HG03025 (cell line): Measurements from ENCODE around the gene UTP3.
"Not testable (repeated sequence)": the region's sequence is repeated elsewhere in the genome, so short reads cannot be mapped to it uniquely, and the experiment has no call there.

Source experiments
- ATAC-seq: cut with Tn5 transposase; IDR thresholded peaks from one replicate; pipeline ENCODE4 v1.9.1; 2021; ENCODE audit warnings: mild to moderate bottlenecking, moderate library complexity; ENCODE audit not compliant: unreplicated experiment, low FRiP score

The UTP3 gene

DNA sequence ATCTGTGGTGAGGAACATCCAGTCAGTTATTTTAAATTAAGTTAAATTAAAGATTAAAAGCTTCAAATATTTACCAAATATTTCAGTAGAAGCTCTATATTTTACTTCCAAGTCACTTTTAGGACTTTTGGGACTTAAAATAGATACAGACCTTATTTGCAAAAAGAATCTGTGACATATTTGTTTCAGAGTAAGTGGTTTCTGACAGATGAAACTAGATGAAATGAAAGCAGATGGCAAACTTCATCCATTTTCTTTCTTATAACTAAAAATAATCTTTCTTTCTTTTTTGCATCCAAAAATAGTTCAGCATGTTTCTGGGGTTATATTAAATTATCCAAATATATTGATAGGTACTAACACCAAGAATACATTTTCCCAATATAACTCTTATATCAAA is 6.6 kb upstream of the UTP3 start:
- ATAC-seq, result no peak

DNA sequence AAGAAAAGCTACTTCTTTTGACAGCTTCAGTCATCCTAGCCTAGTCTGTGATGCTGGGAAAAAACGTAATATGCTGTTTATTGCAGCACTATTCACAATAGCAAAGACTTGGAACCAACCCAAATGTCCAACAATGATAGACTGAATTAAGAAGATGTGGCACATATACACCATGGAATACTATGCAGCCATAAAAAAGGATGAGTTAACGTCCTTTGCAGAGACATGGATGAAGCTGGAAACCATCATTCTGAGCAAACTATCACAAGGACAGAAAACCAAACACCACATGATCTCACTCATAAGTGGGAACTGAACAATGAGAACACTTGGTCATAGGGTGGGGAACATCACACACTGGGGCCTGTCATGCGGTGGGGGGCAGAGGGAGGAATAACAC is 6.2 kb upstream of the UTP3 start:
- ATAC-seq, result not testable (repeated sequence)

DNA sequence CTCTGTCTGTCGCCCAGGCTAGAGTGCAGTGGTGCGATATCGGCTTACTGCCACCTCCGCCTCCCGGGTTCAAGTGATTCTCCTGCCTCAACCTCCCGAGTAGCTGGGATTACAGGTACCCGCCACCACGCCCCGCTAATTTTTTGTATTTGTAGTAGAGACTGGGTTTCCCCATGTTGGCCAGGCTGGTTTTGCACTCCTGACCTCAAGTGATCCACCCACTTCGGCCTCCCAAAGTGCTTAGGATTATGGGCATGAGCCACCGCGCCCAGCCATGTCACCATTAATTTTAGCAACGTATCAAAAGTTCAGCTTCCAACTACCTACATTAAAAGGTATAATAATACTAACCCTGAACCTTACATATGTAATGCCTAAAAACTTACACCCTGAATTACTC is 940 bp upstream of the UTP3 start:
- ATAC-seq, result no peak

DNA sequence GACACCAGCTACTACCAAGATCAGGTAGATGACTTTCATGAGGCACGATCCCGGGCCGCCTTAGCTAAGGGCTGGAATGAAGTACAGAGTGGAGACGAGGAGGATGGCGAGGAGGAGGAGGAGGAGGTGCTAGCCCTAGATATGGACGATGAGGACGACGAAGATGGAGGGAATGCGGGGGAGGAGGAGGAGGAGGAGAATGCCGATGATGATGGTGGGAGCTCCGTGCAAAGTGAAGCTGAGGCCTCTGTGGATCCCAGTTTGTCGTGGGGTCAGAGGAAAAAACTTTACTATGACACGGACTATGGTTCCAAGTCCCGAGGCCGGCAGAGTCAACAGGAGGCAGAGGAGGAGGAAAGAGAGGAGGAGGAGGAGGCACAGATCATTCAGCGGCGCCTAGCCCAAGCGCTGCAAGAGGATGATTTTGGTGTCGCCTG is 481 bp downstream of the UTP3 start:
- ATAC-seq, result peak; percentile 3

- ATAC-seq, result no peak
Observed at GRCh38 chr4:70691661-70692060, 3.3 kb downstream of the UTP3 start.

GRCh38 chr4:70694633-70695032 is 6.3 kb downstream of the UTP3 start:
- ATAC-seq, result not testable (repeated sequence)

- not testable (repeated sequence) for ATAC-seq
Observed at GRCh38 chr4:70698435-70698834, 10.1 kb downstream of the UTP3 start.

DNA sequence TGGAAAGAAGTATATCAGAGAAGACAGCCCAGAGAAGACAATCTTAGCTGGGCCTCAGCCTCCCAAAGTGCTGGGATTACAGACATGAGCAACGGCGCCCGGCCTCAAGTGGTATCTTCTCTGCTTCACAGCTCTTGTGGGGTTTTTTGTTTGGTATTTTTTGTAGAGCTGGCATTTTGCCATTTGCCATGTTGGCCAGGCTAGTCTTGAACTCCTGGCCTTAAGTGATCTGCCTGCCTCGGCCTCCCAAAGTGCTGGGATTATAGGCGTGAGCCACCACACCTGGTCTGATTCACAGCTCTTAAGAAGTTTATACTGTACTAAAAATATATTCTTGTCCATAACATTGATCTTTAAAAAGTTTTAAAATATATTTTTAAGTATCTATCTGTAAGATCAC is 12.4 kb downstream of the UTP3 start:
- no peak for ATAC-seq

DNA sequence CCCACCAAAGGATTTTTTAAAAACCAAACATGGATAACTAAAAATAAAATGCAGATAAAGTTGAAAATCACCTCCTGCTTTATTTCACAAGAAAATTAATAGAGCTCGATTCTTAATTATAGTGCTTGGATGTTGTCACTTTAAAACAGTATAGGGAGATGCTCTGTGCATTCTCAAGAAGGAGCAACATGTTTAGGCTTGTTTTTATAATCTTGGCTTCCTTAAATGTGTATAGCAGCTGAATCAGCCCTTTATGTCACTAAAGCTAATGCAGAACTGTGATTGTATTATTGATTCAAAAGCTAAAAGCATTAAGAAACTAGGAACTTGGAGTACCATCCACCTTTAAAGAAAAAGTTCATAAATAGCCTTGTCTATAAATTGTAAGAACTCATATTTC is 12.9 kb downstream of the UTP3 start:
- no peak for ATAC-seq

GRCh38 chr4:70702592-70702991 is 14.3 kb downstream of the UTP3 start:
- ATAC-seq, result not testable (repeated sequence)

- ATAC-seq, result no peak
Observed at GRCh38 chr4:70703619-70704214, 15.4 kb downstream of the UTP3 start.

DNA sequence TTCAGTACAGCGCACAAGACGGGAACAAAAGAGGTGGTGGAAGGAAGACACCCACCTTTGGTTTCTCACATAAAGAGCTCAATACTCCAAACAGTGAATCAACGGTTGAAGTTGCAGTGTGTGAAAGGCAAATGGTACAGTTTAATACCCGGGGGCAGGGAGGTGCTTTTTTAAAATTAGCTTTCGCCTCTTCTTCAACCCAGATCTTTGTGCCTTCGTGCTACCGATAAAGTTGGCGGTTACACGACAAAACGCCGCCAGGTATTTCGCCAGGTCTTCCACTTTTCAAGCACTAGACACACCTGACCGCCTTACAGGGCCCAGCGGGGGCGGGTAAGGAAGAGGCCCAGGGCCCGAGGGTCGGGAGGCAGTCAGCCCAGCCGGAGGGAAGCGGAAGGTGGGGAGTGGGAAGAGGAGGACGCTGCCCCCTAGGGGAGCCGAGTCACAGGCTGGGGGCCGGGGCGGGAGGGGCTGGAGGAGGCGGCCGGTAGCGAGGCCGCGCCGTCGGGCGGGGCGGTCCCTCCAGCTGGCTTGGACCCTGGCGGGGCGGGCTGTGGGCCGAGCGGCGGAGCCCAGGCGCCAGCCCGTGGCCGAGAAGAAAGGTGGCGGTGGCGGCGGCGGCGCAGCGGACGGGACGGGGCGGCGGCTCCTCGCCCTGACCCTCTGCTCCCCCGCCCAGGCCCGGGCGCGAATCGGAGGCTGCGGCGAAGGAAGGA is 16.0 kb downstream of the UTP3 start:
- peak; percentile 62 for ATAC-seq

DNA sequence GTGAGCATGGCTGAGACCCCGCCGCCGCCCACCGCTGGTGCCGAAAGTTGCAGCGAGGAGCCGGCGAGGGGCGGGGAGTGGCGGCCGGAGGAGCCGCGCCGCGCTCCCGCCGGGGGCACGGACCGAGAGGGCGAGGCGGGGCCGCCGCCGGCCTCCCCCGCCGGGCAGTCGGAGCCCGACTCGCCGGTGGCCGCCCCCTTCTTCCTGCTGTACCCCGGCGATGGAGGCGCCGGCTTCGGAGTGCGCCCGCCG is 16.5 kb downstream of the UTP3 start:
- peak; percentile 40 for ATAC-seq

DNA sequence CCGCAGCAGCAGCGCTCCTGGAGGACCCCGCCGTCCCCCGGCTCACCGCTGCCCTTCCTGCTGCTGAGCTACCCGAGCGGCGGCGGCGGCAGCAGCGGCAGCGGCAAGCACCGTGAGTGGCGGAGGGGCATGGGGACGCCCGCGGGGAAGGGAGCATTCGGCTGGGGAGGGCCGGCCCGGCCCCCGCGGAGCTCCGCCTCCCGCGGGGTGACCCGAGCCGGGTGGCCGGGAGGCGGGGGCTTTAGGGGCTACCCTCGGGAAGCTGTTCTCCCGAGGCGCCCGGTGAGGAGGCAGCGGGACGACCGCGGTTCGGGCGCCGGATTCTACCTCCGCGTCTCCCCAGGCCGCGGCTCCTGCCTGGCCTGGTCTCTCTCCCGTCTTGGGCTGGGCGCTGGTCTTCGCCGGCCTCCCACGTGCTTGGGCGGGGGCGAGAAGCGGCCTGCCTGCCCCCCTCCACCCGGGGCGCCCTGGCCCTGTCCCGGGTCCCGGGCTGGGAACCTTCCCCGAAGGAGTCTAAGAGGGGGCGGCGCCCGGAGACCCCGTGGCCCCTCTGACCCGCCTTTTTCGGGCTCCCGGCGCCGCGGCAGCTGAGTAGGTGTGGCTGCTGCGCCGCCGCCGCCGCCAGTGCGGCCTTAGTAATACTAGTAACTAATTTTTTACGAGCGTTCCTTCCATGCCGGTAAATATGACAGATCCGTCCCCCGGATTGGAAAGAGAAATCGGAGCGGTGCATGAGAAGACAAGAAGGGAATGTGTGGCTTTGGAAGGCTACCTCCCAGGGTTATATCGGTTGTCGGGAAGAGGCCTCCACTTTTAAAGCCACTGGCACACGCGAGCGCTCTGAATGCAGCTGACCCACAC is 17.1 kb downstream of the UTP3 start:
- ATAC-seq, result peak; percentile 56

DNA sequence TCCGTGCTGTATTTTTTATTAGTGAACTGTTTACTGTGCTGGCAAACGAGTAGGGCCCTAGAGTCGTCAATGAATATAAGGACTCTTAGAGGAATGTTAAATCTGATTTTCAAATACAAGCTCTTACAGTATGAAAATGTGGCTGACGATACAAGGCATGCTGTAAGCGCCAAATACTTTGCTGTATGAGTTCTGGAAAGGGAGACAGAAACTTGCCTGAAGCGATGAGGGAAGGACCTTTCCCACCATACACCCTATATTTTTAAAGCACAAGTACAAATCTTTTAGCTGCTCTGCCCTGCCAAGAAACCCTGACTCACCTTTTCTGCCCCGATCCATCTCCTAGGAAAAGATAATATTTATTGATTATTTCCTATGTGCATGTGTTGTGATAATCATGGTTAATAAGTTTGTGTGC is 17.7 kb downstream of the UTP3 start:
- ATAC-seq, result no peak

GRCh38 chr4:70706516-70706915 is 18.2 kb downstream of the UTP3 start:
- no peak for ATAC-seq

DNA sequence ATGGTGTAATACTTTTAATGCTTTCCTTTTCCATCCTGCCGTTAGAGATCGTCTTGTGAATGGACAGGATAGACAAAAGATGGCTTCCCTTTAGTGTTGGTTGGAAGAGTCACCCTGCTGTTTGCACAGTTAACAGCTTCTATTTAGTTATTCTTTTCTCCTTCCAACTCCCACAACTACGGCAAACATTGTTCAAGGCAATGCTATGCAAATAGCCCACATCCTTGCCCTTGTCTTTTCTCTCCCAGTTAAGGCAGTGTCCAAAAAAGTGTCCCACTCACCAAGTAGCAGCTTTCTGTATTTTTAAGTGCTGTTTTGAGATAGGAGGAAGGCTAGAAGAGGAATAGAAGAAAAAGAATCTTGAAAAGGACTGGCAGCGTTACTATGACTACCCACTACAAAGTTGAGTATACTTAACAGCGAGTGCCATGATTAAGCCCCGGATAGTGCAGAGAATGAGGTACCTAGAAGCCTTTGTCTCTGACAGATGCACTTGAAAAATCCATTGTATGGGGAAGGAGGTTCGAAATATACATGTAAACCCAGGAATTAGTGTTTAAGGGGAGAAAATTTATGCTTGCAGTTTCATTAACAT is 21.4 kb downstream of the UTP3 start:
- no peak for ATAC-seq

GRCh38 chr4:70711599-70711998 is 23.3 kb downstream of the UTP3 start:
- no peak for ATAC-seq

GRCh38 chr4:70712150-70712549 is 23.8 kb downstream of the UTP3 start:
- ATAC-seq, result no peak

DNA sequence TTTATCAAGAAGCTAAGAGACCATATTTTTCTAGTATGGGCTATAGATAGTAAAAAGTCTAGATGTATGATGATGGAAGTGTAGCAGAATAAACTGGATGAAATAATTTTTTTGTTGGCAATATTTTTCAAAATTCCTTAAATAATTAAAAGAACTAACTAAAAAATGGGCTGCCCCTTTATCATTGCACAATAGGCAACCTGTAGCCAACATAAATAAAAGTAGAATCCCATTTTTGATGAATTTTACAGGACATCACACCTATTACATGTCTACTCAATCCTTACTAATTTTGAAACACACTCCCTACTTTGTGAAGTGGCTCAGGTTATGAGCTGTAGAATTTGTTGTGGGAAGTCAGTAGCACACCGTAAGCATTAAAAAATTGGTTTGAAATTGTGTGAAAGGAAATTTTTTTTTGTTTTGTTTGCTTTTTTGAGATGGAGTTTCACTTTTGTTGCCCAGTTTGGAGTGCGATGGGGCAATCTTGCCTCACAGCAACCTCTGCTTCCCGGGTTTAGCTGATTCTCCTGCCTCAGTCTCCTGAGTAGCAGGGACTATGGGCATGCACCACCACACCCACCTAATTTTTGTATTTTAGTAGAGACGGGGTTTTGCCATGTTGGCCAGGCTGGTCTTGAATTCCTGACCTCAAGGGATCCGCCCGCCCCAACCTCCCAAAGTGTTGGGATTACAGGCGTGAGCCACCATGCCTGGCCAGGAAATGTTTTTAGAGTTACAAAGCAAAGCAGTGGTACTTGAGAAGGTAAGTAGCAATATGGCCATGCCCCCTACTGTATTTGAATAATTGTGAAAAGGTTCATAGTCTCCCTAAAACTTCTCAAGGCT is 24.5 kb downstream of the UTP3 start:
- ATAC-seq, result no peak
